ENCODE data around the gene PALM2AKAP2.

Gene PALM2AKAP2

GRCh38 chr9:109742776-109743348 lies 37.1 kb upstream of the PALM2AKAP2 start:
- H3K4me3 ChIP-seq (ENCODE audit: low read depth, low read length): no peak overlapping the region
- no peak for DNase-seq (ENCODE audit: low read depth)
- TF ChIP-seq, protein P1, sequence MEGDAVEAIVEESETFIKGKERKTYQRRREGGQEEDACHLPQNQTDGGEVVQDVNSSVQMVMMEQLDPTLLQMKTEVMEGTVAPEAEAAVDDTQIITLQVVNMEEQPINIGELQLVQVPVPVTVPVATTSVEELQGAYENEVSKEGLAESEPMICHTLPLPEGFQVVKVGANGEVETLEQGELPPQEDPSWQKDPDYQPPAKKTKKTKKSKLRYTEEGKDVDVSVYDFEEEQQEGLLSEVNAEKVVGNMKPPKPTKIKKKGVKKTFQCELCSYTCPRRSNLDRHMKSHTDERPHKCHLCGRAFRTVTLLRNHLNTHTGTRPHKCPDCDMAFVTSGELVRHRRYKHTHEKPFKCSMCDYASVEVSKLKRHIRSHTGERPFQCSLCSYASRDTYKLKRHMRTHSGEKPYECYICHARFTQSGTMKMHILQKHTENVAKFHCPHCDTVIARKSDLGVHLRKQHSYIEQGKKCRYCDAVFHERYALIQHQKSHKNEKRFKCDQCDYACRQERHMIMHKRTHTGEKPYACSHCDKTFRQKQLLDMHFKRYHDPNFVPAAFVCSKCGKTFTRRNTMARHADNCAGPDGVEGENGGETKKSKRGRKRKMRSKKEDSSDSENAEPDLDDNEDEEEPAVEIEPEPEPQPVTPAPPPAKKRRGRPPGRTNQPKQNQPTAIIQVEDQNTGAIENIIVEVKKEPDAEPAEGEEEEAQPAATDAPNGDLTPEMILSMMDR (IDR thresholded peaks at IDR 0.05; ENCODE audit: control insufficient read depth, extremely low read depth, insufficient read depth): no peak

DNA sequence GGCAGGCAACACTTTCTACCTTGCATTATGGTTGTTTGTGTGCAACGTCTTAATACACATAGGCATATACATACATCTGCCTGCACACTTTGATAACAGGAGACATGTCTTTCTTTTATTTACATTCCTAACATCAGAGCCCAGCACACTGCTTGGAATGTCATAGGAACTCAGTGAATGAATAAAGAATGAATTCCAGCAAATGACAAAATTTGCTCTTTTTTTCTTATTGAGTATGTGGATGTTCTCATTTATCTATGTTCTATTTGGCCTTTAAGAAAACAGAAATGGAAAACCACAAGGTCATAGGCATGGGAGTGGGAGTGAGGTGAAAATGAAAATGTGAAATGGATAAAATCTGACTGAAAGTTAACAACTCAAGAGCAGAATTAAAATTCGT lies 36.3 kb upstream of the PALM2AKAP2 start:
- no peak for DNase-seq (ENCODE audit: low read depth)
- H3K4me3 ChIP-seq (ENCODE audit: low read depth, low read length): no peak overlapping the region
- TF ChIP-seq, protein P1 (IDR thresholded peaks at IDR 0.05; ENCODE audit: control insufficient read depth, extremely low read depth, insufficient read depth): no peak

DNA sequence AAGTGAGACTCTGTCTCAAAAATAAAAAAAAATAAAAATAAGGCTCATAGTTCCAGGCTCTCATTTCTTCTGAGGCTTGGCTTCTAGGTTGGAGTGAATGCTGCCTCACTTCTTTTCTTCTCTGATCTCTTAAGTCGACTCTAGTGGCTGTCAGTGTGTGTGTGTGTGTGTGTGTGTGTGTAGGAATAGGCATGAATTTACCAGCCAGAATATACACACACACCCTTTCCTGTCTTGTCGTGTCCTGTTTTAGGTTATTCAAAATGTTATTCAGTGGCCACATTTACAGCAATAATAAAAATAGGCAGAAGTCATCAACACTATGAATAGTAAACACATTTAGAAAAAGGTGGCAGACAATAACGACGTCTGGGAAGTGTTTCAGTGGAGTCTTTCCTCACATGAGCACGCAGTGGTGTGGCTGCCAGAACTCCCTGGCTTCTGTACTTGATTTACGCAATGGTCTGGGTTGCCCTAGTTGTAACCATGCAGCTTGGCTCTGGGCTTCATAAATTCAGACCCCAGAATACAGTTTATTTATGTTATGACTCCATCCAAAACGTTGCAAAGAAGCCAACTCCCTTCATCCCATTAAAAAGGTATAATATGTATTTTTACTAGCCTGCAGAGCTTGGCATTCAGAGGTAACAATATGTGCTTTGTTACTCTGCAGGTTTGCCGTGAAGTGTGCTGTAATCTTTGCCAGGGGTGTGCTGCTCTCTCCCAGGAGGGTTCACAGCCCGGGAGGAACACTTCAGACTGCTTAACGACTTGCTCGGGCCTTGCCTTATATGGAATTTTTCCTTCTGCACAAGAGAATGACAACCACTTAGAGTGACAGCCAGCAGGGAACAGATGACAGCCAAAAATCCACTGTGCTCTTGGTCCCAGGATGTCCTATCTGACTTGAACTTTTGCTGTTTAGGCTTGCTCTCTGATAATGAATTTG lies 34.4 kb upstream of the PALM2AKAP2 start:
- peak; percentile 45 for DNase-seq (ENCODE audit: low read depth)
- no peak overlapping the region for H3K4me3 ChIP-seq (ENCODE audit: low read depth, low read length)

GRCh38 chr9:109751253-109751652 lies 28.7 kb upstream of the PALM2AKAP2 start:
- TF ChIP-seq, protein P1 (IDR thresholded peaks at IDR 0.05; ENCODE audit: control insufficient read depth, extremely low read depth, insufficient read depth): no peak
- DNase-seq (ENCODE audit: low read depth): no peak
- no peak overlapping the region for H3K4me3 ChIP-seq (ENCODE audit: low read depth, low read length)

More for the DNA sequence above, 34.4 kb upstream of the PALM2AKAP2 start:
- TF ChIP-seq, protein P1 (IDR thresholded peaks at IDR 0.05; ENCODE audit: control insufficient read depth, extremely low read depth, insufficient read depth): no peak

DNA sequence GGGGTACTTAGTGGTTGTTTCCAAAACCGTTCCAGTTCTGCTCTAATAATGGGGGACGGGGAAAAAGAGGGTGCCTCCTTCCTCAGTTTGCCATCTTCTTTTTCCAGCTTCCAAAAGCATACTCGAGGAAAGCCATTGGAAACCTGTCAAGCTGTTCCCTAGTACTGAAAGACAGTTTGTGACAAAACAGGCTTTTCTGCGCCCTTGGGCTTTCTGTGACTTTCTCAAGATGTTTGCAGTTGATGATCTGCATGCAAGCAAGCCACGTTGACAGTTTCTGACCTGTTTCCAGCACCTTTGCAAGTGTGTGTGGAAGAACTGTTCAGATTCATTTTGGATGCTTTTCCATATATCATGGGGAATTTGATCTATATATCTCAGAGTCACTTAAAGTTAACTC lies 26.7 kb upstream of the PALM2AKAP2 start:
- TF ChIP-seq, protein P1 (IDR thresholded peaks at IDR 0.05; ENCODE audit: control insufficient read depth, extremely low read depth, insufficient read depth): no peak
- DNase-seq (ENCODE audit: low read depth): no peak
- H3K4me3 ChIP-seq (ENCODE audit: low read depth, low read length): no peak overlapping the region

GRCh38 chr9:109755040-109755439 lies 25.0 kb upstream of the PALM2AKAP2 start:
- no peak for DNase-seq (ENCODE audit: low read depth)
- TF ChIP-seq, protein P1 (IDR thresholded peaks at IDR 0.05; ENCODE audit: control insufficient read depth, extremely low read depth, insufficient read depth): no peak
- no peak overlapping the region for H3K4me3 ChIP-seq (ENCODE audit: low read depth, low read length)
